HG03175 (cell line): ENCODE results near the gene BLNK.

Source experiments
- ATAC-seq: cut with Tn5 transposase; IDR thresholded peaks from one replicate; pipeline ENCODE4 v1.9.1; 2021; ENCODE audit warnings: mild to moderate bottlenecking, moderate library complexity; ENCODE audit not compliant: unreplicated experiment

Gene BLNK

DNA sequence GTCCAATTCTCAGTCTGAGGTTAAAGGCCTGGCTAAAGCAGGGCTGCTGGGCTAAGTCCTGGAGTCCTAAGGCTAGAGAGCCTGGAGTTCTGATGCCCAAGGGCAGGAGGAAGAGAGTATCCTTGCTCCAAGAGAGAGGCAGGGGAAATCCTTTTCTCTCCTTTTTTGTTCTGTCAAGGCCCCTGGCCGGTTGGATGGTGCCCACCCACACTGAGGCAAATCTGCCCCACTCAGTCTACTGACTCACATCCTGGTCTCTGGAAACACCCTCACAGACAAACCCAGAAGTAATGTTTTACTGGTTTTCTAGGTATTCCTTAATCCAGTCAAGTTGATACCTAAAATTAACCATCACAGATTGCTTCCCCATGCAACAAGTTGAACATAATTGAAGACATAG is 118.3 kb downstream of the BLNK start:
- no peak for ATAC-seq

- ATAC-seq, result no peak
Measured at GRCh38 chr10:96152437-96152836, 118.9 kb downstream of the BLNK start.
